Astrocyte (in vitro differentiated cells and primary cell): ENCODE results near the gene DCC. TPM values are rescaled to one million over a fixed set of nuclear protein-coding genes. Genes with fewer than 3 reads are reported as not detected.

Experiments
- DNase-seq: peaks from one replicate; pipeline ENCODE4 v3.0.0-alpha.2; 2010; ENCODE audit warnings: low read depth
- FAIRE-seq: peaks from 2 replicates; lab custom pipeline; 2011; peaks lifted over from hg19 to GRCh38; lab: Jason Lieb, UNC
- H2AFZ ChIP-seq: 2 replicates; pipeline ENCODE4 v1.6.0; 2012; ENCODE audit warnings: low read depth, low read length, inconsistent platforms
- H3K27ac ChIP-seq: 2 replicates; pipeline ENCODE4 v1.5.1; 2011; ENCODE audit warnings: low read depth, low read length, inconsistent platforms
- H3K27me3 ChIP-seq: 2 replicates; pipeline ENCODE4 v1.6.0; 2011; ENCODE audit warnings: low read length, inconsistent platforms; ENCODE audit not compliant: insufficient read depth
- H3K36me3 ChIP-seq: 2 replicates; pipeline ENCODE4 v1.5.1; 2011; ENCODE audit warnings: low read length, inconsistent platforms; ENCODE audit not compliant: insufficient read depth
- H3K4me1 ChIP-seq: 2 replicates; pipeline ENCODE4 v1.5.1; 2011; ENCODE audit warnings: low read length, inconsistent platforms; ENCODE audit not compliant: insufficient read depth
- H3K4me2 ChIP-seq: 2 replicates; pipeline ENCODE4 v1.6.0; 2012; ENCODE audit warnings: low read length, inconsistent platforms
- H3K4me3 ChIP-seq: 2 replicates; pipeline ENCODE4 v1.5.1; 2011; ENCODE audit warnings: low read depth, mild to moderate bottlenecking, low read length, inconsistent platforms; ENCODE audit not compliant: insufficient read depth
- H3K79me2 ChIP-seq: 2 replicates; pipeline ENCODE4 v1.6.0; 2012; ENCODE audit warnings: mild to moderate bottlenecking, low read length, inconsistent platforms; ENCODE audit not compliant: insufficient read depth
- H3K9ac ChIP-seq: 2 replicates; pipeline ENCODE4 v1.6.0; 2012; ENCODE audit warnings: mild to moderate bottlenecking, low read length, inconsistent platforms
- H3K9me3 ChIP-seq: 2 replicates; pipeline ENCODE4 v1.5.1; 2012; ENCODE audit warnings: low read depth, mild to moderate bottlenecking, low read length, inconsistent platforms; ENCODE audit not compliant: insufficient read depth
- H4K20me1 ChIP-seq: 2 replicates; pipeline ENCODE4 v1.6.0; 2012; ENCODE audit warnings: low read length, inconsistent platforms; ENCODE audit not compliant: insufficient read depth
- H3K27ac Mint-ChIP-seq: one replicate; pipeline ENCODE4 v1.8.0; 2021; ENCODE audit warnings: mild to moderate bottlenecking, mixed read lengths; ENCODE audit not compliant: unreplicated experiment
- H3K27me3 Mint-ChIP-seq: one replicate; pipeline ENCODE4 v1.8.0; 2021; ENCODE audit warnings: low read depth, mixed read lengths; ENCODE audit not compliant: unreplicated experiment
- H3K36me3 Mint-ChIP-seq: one replicate; pipeline ENCODE4 v1.8.0; 2021; ENCODE audit warnings: low read depth, mixed read lengths; ENCODE audit not compliant: unreplicated experiment
- H3K4me1 Mint-ChIP-seq: one replicate; pipeline ENCODE4 v1.8.0; 2021; ENCODE audit warnings: low read depth, mixed read lengths; ENCODE audit not compliant: unreplicated experiment
- H3K4me3 Mint-ChIP-seq: one replicate; pipeline ENCODE4 v1.8.0; 2021; ENCODE audit warnings: mild to moderate bottlenecking, moderate library complexity, mixed read lengths; ENCODE audit not compliant: unreplicated experiment
- H3K9me3 Mint-ChIP-seq: one replicate; pipeline ENCODE4 v1.8.0; 2021; ENCODE audit warnings: mild to moderate bottlenecking, mixed read lengths; ENCODE audit not compliant: unreplicated experiment
- EZH2 ChIP-seq: IDR thresholded peaks from 2 replicates; pipeline ENCODE4 v1.6.1; 2012; ENCODE audit warnings: mild to moderate bottlenecking, low read length, inconsistent platforms; ENCODE audit not compliant: insufficient read depth
- total RNA-seq: library from RNA; stranded (reverse); gene quantifications from 2 replicates; pipeline ENCODE4 v1.2.1, GENCODE V29; 2021
- TF ChIP-seq, protein P1 (sequence below): IDR thresholded peaks from 2 replicates; pipeline ENCODE4 v1.5.1; 2011; ENCODE audit warnings: low read depth, mild to moderate bottlenecking, inconsistent platforms, low read length, moderate library complexity; ENCODE audit not compliant: insufficient read depth

DCC gene
- total RNA-seq, 1 donor from 2014 or later: 2.6 TPM

DNA sequence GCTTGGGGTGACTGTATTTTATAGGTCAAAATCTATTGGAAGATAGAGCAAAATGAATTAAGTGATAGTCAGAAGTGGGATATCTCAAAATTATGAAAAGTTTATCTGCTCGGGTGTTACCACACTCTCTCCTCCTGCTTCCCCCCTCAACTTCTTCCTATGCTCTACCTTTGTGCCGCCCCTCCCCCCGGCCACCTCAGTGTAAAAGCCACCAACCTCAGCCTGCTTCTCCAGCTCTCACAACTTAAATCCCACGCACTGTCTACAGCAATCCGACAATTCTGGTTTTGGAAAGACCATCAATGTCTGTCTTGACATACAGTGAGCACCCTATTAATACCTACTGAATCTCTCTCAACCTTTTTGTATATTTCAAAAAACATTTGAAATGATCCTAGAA, 164.6 kb downstream of the DCC start:
- H4K20me1 ChIP-seq: no peaks in the 10 kb centered on the region
- no peak for FAIRE-seq
- TF ChIP-seq, protein P1, sequence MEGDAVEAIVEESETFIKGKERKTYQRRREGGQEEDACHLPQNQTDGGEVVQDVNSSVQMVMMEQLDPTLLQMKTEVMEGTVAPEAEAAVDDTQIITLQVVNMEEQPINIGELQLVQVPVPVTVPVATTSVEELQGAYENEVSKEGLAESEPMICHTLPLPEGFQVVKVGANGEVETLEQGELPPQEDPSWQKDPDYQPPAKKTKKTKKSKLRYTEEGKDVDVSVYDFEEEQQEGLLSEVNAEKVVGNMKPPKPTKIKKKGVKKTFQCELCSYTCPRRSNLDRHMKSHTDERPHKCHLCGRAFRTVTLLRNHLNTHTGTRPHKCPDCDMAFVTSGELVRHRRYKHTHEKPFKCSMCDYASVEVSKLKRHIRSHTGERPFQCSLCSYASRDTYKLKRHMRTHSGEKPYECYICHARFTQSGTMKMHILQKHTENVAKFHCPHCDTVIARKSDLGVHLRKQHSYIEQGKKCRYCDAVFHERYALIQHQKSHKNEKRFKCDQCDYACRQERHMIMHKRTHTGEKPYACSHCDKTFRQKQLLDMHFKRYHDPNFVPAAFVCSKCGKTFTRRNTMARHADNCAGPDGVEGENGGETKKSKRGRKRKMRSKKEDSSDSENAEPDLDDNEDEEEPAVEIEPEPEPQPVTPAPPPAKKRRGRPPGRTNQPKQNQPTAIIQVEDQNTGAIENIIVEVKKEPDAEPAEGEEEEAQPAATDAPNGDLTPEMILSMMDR: no peak
- TF ChIP-seq EZH2: no peak
- H3K27ac ChIP-seq: no peak overlapping the region
- DNase-seq: no peak
- no peaks in the 10 kb centered on the region for H3K4me1 Mint-ChIP-seq
- H3K4me1 ChIP-seq: no peaks in the 10 kb centered on the region
- no peaks in the 10 kb centered on the region for H3K36me3 Mint-ChIP-seq
- no peak overlapping the region for H3K27ac Mint-ChIP-seq
- no peak overlapping the region for H3K4me3 ChIP-seq
- H3K36me3 ChIP-seq: no peaks in the 10 kb centered on the region
- H3K4me2 ChIP-seq: no peak overlapping the region
- H3K79me2 ChIP-seq: no peaks in the 10 kb centered on the region
- H3K9me3 Mint-ChIP-seq: peaks cover 2% of the 10 kb centered on the region
- H3K27me3 Mint-ChIP-seq: no peaks in the 10 kb centered on the region
- H3K4me3 Mint-ChIP-seq: no peak overlapping the region
- H2AFZ ChIP-seq: no peak overlapping the region
- no peaks in the 10 kb centered on the region for H3K9me3 ChIP-seq
- no peak overlapping the region for H3K9ac ChIP-seq
- no peaks in the 10 kb centered on the region for H3K27me3 ChIP-seq

DNA sequence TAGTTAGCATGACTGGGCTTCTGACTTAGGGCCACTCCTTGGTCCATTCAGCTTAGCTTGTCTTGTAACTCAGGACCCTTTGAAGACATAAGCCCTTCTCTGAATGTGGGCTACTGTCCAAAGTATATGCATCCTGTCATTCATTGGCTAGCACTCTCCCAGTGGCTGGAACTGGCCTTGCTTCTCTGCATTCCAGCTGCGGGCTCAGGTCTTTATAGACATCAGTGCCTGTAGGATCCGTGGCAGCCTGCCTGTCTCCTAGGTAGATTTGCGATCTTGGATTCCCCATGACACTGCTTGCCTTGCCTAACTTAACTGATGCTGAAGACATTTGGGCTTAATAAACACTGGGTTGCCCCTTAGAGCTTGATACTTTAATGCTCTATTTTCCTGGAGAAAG, 170.1 kb downstream of the DCC start:
- no peaks in the 10 kb centered on the region for H3K36me3 ChIP-seq
- Mint-ChIP-seq H3K4me3 (no peak overlapping the region), H3K36me3 (no peaks in the 10 kb centered on the region), H3K27me3 (no peaks in the 10 kb centered on the region), H3K9me3 (no peaks in the 10 kb centered on the region), H3K4me1 (no peaks in the 10 kb centered on the region), H3K27ac (no peak overlapping the region)
- no peaks in the 10 kb centered on the region for H3K79me2 ChIP-seq
- no peaks in the 10 kb centered on the region for H3K27me3 ChIP-seq
- H3K4me3 ChIP-seq: no peak overlapping the region
- no peak overlapping the region for H2AFZ ChIP-seq
- no peaks in the 10 kb centered on the region for H3K9me3 ChIP-seq
- no peak for TF ChIP-seq EZH2
- TF ChIP-seq, protein P1: no peak
- FAIRE-seq: no peak
- no peak for DNase-seq
- no peak overlapping the region for H3K9ac ChIP-seq
- no peak overlapping the region for H3K4me2 ChIP-seq
- H4K20me1 ChIP-seq: no peaks in the 10 kb centered on the region
- H3K27ac ChIP-seq: no peak overlapping the region
- no peaks in the 10 kb centered on the region for H3K4me1 ChIP-seq

DNA sequence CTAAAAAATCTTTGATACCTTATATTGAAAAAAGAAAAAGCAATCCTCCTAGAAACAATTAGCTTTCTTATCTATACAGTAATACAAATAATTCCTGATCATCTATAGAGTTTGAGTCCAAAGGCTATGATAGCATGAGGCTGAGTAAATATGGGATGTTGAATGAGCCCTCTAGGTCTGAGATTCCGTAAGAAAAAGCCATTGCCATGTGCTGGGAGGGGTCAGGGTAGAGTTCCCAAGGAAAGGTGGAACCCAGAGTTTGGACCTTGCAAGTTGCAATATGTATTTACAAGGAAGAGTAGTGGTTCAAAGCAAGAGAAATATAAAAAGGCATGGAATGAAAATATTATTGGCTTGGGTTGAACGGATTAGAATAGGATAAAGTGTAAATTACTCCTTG, 178.1 kb downstream of the DCC start:
- DNase-seq: no peak
- Histone ChIP-seq H3K4me3 (no peak overlapping the region), H4K20me1 (no peaks in the 10 kb centered on the region), H2AFZ (no peak overlapping the region), H3K4me1 (no peaks in the 10 kb centered on the region), H3K4me2 (no peak overlapping the region), H3K79me2 (no peaks in the 10 kb centered on the region), H3K9ac (no peak overlapping the region), H3K36me3 (no peaks in the 10 kb centered on the region), H3K27me3 (no peaks in the 10 kb centered on the region), H3K9me3 (no peaks in the 10 kb centered on the region), H3K27ac (no peak overlapping the region)
- TF ChIP-seq, protein P1: no peak
- no peak for TF ChIP-seq EZH2
- FAIRE-seq: no peak
- H3K27me3 Mint-ChIP-seq: peaks cover 3% of the 10 kb centered on the region
- H3K9me3 Mint-ChIP-seq: no peaks in the 10 kb centered on the region
- no peaks in the 10 kb centered on the region for H3K36me3 Mint-ChIP-seq
- H3K4me3 Mint-ChIP-seq: no peak overlapping the region
- no peaks in the 10 kb centered on the region for H3K4me1 Mint-ChIP-seq
- H3K27ac Mint-ChIP-seq: no peak overlapping the region
